SU-DHL-6 (cell line): ENCODE measurements around the gene CD8B.

Experiments used
- CTCF ChIP-seq: fragments of 200-600 bp; sonication (generic); IDR thresholded peaks from one replicate; pipeline ENCODE4 v1.5.1; 2017; ENCODE audit warnings: antibody characterized with exemption, mild to moderate bottlenecking, low read length, moderate library complexity; ENCODE audit not compliant: insufficient read depth, poor library complexity, severe bottlenecking
- EZH2phosphoT487 ChIP-seq: fragments of 200-600 bp; sonication (generic), shearing (Covaris generic); conservative IDR thresholded peaks from 2 replicates; pipeline ENCODE4 v1.6.1; 2018; ENCODE audit warnings: mild to moderate bottlenecking, antibody characterized with exemption, low read length, moderate library complexity, mixed read lengths

- TF ChIP-seq CTCF, result no peak
- no peak for TF ChIP-seq EZH2phosphoT487
Observed at GRCh38 chr2:86782748-86783147, 78.9 kb downstream of the CD8B start.
